Measurements from ENCODE around the gene NRXN3.

The NRXN3 gene

GRCh38 chr14:79708426-79709388, 1538.5 kb downstream of the NRXN3 start:
- TF ChIP-seq, protein P1, sequence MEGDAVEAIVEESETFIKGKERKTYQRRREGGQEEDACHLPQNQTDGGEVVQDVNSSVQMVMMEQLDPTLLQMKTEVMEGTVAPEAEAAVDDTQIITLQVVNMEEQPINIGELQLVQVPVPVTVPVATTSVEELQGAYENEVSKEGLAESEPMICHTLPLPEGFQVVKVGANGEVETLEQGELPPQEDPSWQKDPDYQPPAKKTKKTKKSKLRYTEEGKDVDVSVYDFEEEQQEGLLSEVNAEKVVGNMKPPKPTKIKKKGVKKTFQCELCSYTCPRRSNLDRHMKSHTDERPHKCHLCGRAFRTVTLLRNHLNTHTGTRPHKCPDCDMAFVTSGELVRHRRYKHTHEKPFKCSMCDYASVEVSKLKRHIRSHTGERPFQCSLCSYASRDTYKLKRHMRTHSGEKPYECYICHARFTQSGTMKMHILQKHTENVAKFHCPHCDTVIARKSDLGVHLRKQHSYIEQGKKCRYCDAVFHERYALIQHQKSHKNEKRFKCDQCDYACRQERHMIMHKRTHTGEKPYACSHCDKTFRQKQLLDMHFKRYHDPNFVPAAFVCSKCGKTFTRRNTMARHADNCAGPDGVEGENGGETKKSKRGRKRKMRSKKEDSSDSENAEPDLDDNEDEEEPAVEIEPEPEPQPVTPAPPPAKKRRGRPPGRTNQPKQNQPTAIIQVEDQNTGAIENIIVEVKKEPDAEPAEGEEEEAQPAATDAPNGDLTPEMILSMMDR (IDR thresholded peaks at IDR 0.05; ENCODE audit: extremely low read depth, insufficient read depth, missing control alignments): no peak
- in situ Hi-C loops (cut with MboI; ENCODE audit: low pct_unique_long_range_greater_than_20kb, low sequenced_read_pairs, unreplicated experiment): no loop called here
- no peak for DNase-seq (ENCODE audit: low spot score)

DNA sequence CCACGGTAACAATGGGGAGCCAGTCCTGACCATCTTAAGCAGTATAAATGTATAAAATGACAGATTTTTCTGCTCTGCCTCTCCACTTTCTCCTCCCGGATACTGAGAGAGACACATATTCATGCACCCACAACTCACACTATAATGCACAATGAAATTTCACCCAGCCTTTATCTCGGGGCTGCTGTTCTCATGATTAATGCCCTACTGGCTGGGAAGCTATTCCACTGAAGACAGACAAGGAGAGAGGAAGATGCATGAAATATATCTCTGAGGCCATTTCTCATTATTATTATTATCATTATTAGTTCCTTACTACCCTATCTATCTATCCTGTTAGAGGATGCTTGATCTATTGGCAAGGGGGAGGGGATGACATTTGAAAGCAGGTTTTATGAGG, 1539.4 kb downstream of the NRXN3 start:
- TF ChIP-seq, protein P1 (IDR thresholded peaks at IDR 0.05; ENCODE audit: extremely low read depth, insufficient read depth, missing control alignments): no peak
- DNase-seq (ENCODE audit: low spot score): no peak
- in situ Hi-C loops (cut with MboI; ENCODE audit: low pct_unique_long_range_greater_than_20kb, low sequenced_read_pairs, unreplicated experiment): no loop called here

DNA sequence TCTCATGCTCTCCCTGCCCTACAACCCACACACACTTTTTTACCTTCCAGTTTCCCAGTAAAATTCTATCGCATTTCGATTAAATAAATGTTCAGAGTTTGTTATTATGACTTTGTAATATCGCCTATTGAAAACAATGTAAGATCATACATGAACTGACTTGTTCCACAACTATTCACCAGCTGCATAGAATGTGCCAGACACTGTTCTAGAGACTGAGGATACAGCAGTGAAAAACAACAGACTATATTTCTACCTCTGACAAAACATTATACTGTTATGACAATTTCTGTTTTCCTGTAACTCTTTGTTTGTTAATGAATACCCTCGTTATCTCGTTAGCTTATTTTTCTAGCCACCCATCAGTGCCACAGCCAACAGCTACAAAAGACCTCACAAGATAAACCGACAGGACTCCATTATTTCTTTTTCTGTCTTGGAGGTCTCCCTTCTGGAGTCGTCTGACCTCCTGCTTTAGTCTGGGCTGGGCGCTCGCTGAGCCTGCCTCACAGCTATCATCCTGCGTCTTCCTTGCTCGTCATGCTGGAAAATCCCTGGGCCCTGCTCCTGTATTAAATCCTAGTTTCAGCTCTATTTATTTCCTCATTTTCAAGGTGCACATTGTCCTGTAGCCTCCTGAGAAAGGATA, 1542.3 kb downstream of the NRXN3 start:
- in situ Hi-C loops (cut with MboI; ENCODE audit: low pct_unique_long_range_greater_than_20kb, low sequenced_read_pairs, unreplicated experiment): no loop called here
- TF ChIP-seq, protein P1 (IDR thresholded peaks at IDR 0.05; ENCODE audit: extremely low read depth, insufficient read depth, missing control alignments): no peak
- no peak for DNase-seq (ENCODE audit: low spot score)

DNA sequence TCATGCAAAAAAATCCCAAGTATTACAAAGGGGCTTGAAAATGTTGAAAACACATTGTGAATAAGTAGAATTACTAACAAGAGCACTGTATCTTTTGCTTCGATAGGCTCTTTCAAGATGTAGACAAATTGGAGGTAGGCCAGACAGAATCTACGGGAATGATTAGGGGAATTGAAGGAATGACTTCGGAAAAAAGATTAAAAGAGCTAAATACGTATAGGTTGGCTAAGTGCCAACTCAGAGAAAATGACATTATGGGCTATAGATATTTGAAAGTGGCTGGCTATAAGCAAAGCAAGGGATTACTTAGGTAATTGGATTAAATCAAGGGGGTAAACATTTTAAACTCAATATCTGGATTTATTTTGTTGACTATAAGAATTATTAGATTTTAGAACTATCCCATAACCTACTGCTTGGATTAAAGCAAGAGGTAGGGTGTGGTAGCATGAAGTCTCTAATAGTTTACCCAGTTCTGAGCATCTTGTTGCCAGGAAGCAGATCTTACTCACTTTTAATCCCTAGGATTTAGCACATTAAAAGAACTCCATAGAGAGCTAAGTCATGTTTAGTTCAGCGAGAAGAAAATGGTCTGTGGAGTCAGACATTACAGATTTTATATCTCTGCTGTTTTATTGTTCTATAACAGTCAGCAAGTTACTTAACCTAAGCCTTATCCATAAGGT, 1551.4 kb downstream of the NRXN3 start:
- DNase-seq (ENCODE audit: low spot score): no peak
- TF ChIP-seq, protein P1 (IDR thresholded peaks at IDR 0.05; ENCODE audit: extremely low read depth, insufficient read depth, missing control alignments): no peak
- in situ Hi-C loops (cut with MboI; ENCODE audit: low pct_unique_long_range_greater_than_20kb, low sequenced_read_pairs, unreplicated experiment): no loop called here

- in situ Hi-C loops (cut with MboI; ENCODE audit: low pct_unique_long_range_greater_than_20kb, low sequenced_read_pairs, unreplicated experiment): no loop called here
- DNase-seq (ENCODE audit: low spot score): no peak
- TF ChIP-seq, protein P1 (IDR thresholded peaks at IDR 0.05; ENCODE audit: extremely low read depth, insufficient read depth, missing control alignments): no peak
These were observed 1555.0 kb downstream of the NRXN3 start for GRCh38 chr14:79724934-79725717.

- DNase-seq (ENCODE audit: low spot score): no peak
- TF ChIP-seq, protein P1 (IDR thresholded peaks at IDR 0.05; ENCODE audit: extremely low read depth, insufficient read depth, missing control alignments): no peak
- in situ Hi-C loops (cut with MboI; ENCODE audit: low pct_unique_long_range_greater_than_20kb, low sequenced_read_pairs, unreplicated experiment): no loop called here
These were observed 1557.7 kb downstream of the NRXN3 start for GRCh38 chr14:79727900-79728299.
